Middle frontal gyrus (tissue), 1 donor: Measurements from ENCODE around the gene STXBP1.

Experiments used
- DNase-seq: peaks from one replicate; pipeline ENCODE4 v3.0.0-alpha.2; 2015; ENCODE audit warnings: low spot score; ENCODE audit errors: extremely low spot score

STXBP1 gene

GRCh38 chr9:127689329-127690000 lies 77.4 kb downstream of the STXBP1 start:
- no peak for DNase-seq

- DNase-seq: no peak
Observed at GRCh38 chr9:127690735-127691134, 78.7 kb downstream of the STXBP1 start.

- no peak for DNase-seq
Observed at GRCh38 chr9:127692071-127692470, 80.0 kb downstream of the STXBP1 start.

GRCh38 chr9:127693143-127693542 lies 81.1 kb downstream of the STXBP1 start:
- no peak for DNase-seq

GRCh38 chr9:127693697-127694096 lies 81.6 kb downstream of the STXBP1 start:
- DNase-seq: no peak

- DNase-seq: no peak
Observed at GRCh38 chr9:127694890-127695720, 83.0 kb downstream of the STXBP1 start.

GRCh38 chr9:127697575-127697974 lies 85.5 kb downstream of the STXBP1 start:
- DNase-seq: no peak

GRCh38 chr9:127698386-127698785 lies 86.3 kb downstream of the STXBP1 start:
- no peak for DNase-seq

GRCh38 chr9:127698985-127699670 lies 87.1 kb downstream of the STXBP1 start:
- peak; percentile 99 for DNase-seq

GRCh38 chr9:127700140-127700539 lies 88.1 kb downstream of the STXBP1 start:
- no peak for DNase-seq

GRCh38 chr9:127700594-127701255 lies 88.6 kb downstream of the STXBP1 start:
- DNase-seq: no peak

- DNase-seq: no peak
Observed at GRCh38 chr9:127703289-127703946, 91.3 kb downstream of the STXBP1 start.

- no peak for DNase-seq
Observed at GRCh38 chr9:127705577-127706379, 93.7 kb downstream of the STXBP1 start.

- DNase-seq: no peak
Observed at GRCh38 chr9:127706836-127707241, 94.8 kb downstream of the STXBP1 start, which contains the start of gene CFAP157. Gene CFAP157 (plus strand): TSS chr9:127706988. CDS start chr9:127707032, 44 bp downstream.

GRCh38 chr9:127707766-127708165 lies 95.7 kb downstream of the STXBP1 start:
- DNase-seq: no peak

GRCh38 chr9:127708952-127709587 lies 97.0 kb downstream of the STXBP1 start:
- no peak for DNase-seq

GRCh38 chr9:127710204-127710783 lies 98.2 kb downstream of the STXBP1 start:
- DNase-seq: no peak

- DNase-seq: no peak
Observed at GRCh38 chr9:127711226-127711701, 99.2 kb downstream of the STXBP1 start.

GRCh38 chr9:127711831-127712274 lies 99.8 kb downstream of the STXBP1 start:
- DNase-seq: no peak
